Large intestine (tissue), 3 donors: Measurements from ENCODE around the gene ST7L. TPM values are rescaled to one million over a fixed set of nuclear protein-coding genes. Genes with fewer than 3 reads are reported as not detected.

ENCODE experiments used
- DNase-seq, 2 donors: peaks; one replicate each; pipeline versions ENCODE4 v3.0.0 to v3.0.0-alpha.2; 2013
- H3K27ac ChIP-seq: one replicate; pipeline ENCODE4 v1.5.1; 2013; ENCODE audit warnings: low read length
- H3K27me3 ChIP-seq: 2 replicates; pipeline ENCODE4 v1.6.1; 2013; ENCODE audit warnings: low read length; ENCODE audit not compliant: control insufficient read depth, insufficient read depth
- H3K36me3 ChIP-seq: 2 replicates; pipeline ENCODE4 v1.6.1; 2013; ENCODE audit warnings: low read length; ENCODE audit not compliant: control insufficient read depth, insufficient read depth
- H3K4me1 ChIP-seq: one replicate; pipeline ENCODE4 v1.6.1; 2013; ENCODE audit warnings: low read length; ENCODE audit not compliant: control insufficient read depth, insufficient read depth
- H3K4me3 ChIP-seq: one replicate; pipeline ENCODE4 v1.5.1; 2013; ENCODE audit warnings: low read length
- H3K9me3 ChIP-seq: one replicate; pipeline ENCODE4 v1.6.1; 2013; ENCODE audit warnings: mild to moderate bottlenecking, low read depth, low read length, moderate library complexity; ENCODE audit not compliant: control insufficient read depth
- WGBS: methylation state at CpG from one replicate; pipeline ENCODE4 v1.1.5; 2013; ENCODE audit warnings: low lambda C conversion rate; ENCODE audit not compliant: insufficient coverage; 5-methylcytosine and 5-hydroxymethylcytosine counted together
- polyA plus RNA-seq: library from polyadenylated mRNA; unstranded; fragments of 120-200 nt; gene quantifications from one replicate; pipeline ENCODE4 v1.2.1, GENCODE V29; 2013

Gene ST7L
- polyA plus RNA-seq, 1 donor, result 18.4 TPM

DNA sequence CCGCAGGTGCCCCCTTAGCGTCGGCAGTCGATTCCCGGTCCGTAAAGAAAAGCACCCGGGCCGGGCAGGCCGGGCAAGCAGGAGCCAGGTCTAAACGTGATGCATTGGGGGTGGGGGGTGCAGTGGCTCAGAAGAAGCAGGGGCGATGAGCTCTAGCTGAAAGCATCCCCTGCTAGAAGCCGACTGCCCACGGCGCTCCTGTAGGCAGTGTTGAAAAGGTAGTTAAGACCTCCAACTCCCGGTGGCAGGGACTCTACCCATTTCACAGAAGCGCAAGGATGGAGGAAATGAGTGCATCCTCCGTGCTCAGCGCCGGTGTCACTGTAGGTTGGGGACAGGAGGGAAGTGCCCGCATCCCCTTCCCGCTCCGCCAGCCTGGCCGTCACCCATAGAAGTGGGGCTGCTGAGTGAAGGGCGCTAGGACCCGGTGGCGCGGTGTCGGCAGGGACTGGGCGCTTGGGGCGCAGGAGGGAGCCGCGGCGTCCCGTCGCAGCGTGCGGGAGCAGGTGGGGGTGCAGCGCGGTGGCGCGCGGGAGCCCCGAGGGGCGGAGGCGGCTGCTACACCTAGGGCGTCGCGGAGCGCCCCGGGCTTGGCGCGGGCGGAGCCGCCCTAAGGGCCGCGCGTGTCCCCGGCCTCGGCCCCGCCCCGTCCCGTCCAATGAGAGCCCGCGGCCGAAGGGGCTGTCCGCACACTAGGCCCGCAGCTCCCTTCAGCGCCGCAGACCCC lies 110.5 kb downstream of the ST7L start, which contains the start of gene WNT2B:
TSS of gene WNT2B (plus strand) at position 688 of the 727 bp plus-strand sequence. CDS start 298 bp downstream, outside the sequence.
- H3K27ac ChIP-seq, result no peak within 1 kb of the TSS
- H3K36me3 ChIP-seq, result no peaks in the 10 kb centered on the region
- peaks cover 5% of the 10 kb centered on the region for H3K9me3 ChIP-seq
- peak in 1 of 2 donors; percentile 54 for DNase-seq
- peaks cover 64% of the 10 kb centered on the region for H3K27me3 ChIP-seq
- H3K4me1 ChIP-seq, result peaks cover 14% of the 10 kb centered on the region
- peak within 1 kb of the TSS; percentile 41 for H3K4me3 ChIP-seq
- no CpG with 5 or more reads among the region's 69 CpGs for WGBS

GRCh38 chr1:112507921-112508277 lies 111.0 kb downstream of the ST7L start:
- H3K4me3 ChIP-seq, result peak overlapping the region; percentile 32
- DNase-seq, result no peak
- H3K36me3 ChIP-seq, result no peaks in the 10 kb centered on the region
- WGBS, result no CpG with 5 or more reads among the region's 15 CpGs
- H3K27me3 ChIP-seq, result peaks cover 69% of the 10 kb centered on the region
- H3K9me3 ChIP-seq, result peaks cover 5% of the 10 kb centered on the region
- no peak overlapping the region for H3K27ac ChIP-seq
- peaks cover 14% of the 10 kb centered on the region for H3K4me1 ChIP-seq

- Histone ChIP-seq H3K27ac (no peak overlapping the region), H3K4me3 (no peak overlapping the region), H3K9me3 (peaks cover 5% of the 10 kb centered on the region), H3K4me1 (peaks cover 14% of the 10 kb centered on the region), H3K27me3 (peaks cover 72% of the 10 kb centered on the region), H3K36me3 (no peaks in the 10 kb centered on the region)
- no peak for DNase-seq
- no CpG with 5 or more reads among the region's 9 CpGs for WGBS
Observed at GRCh38 chr1:112507336-112507735, 111.6 kb downstream of the ST7L start.

DNA sequence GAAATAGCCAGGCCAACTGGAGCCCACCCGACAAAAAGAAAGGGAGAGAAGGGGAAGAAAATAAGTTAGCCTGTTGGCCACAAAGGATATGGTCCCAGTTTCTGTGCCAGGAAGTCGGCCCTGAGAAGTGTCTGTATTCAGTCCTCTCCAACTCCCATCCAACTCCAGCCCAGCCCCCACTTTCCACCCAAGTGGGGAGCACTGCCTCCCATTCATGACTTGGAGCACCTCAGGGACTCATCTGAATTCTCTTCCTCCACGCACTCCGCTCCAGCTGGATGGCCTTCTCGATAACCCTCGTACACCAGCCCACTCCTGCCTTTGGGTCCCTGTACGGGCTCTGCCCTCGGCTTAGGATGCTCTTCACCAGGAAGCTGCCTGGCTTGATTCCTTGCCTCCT lies 112.2 kb downstream of the ST7L start:
- no peaks in the 10 kb centered on the region for H3K36me3 ChIP-seq
- no peak overlapping the region for H3K27ac ChIP-seq
- H3K4me1 ChIP-seq, result peaks cover 14% of the 10 kb centered on the region
- no peak overlapping the region for H3K4me3 ChIP-seq
- peaks cover 74% of the 10 kb centered on the region for H3K27me3 ChIP-seq
- H3K9me3 ChIP-seq, result peaks cover 5% of the 10 kb centered on the region
- no peak for DNase-seq
- WGBS, result 82% methylated on average over 5 of the region's 8 CpGs

GRCh38 chr1:112506306-112506705 lies 112.6 kb downstream of the ST7L start:
- Histone ChIP-seq H3K27me3 (peaks cover 73% of the 10 kb centered on the region), H3K4me1 (peaks cover 17% of the 10 kb centered on the region), H3K27ac (no peak overlapping the region), H3K9me3 (peaks cover 5% of the 10 kb centered on the region), H3K4me3 (no peak overlapping the region), H3K36me3 (no peaks in the 10 kb centered on the region)
- no peak for DNase-seq
- WGBS, result no CpG with 5 or more reads among the region's 2 CpGs

DNA sequence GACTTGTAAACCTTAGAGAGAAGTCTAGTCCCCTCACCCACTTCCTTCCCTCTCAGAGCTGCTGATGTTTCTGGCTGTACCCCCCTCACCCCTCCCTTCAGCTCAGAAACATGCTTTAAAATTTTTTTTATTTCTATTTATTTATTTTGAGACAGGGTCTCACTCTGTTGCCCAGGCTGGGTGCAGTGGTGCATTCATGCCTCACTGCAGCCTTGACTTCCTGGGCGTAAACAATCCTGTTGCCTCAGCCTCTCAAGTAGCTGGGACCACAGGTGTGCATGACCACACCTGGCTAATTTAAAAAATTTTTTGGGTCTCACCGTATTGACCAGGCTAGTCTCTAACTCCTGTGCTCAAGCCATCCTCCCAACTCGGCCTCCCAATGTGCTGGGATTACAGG lies 113.1 kb downstream of the ST7L start:
- no CpG with 5 or more reads among the region's 3 CpGs for WGBS
- no peak overlapping the region for H3K27ac ChIP-seq
- peaks cover 73% of the 10 kb centered on the region for H3K27me3 ChIP-seq
- no peak for DNase-seq
- peaks cover 17% of the 10 kb centered on the region for H3K4me1 ChIP-seq
- no peaks in the 10 kb centered on the region for H3K36me3 ChIP-seq
- no peak overlapping the region for H3K4me3 ChIP-seq
- peaks cover 5% of the 10 kb centered on the region for H3K9me3 ChIP-seq

DNA sequence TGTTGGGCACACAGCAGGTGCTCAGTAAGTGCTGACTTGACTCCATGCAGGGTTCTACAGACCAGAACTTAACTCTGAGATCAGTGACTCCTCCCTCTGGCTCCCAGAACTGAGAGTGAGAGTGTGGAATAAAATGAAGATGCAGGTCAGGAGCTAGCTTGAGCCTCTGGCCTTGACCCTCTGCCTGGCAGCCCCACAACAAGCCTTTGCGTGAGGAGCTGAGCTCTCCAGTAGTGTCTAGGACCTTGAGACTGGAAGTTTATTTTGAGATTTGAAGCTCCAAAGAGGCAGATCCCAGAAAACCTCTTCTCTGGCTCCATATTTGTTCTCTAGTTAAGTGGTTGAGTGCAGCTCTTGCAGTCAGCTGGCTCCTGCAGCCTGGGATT lies 113.5 kb downstream of the ST7L start:
- Histone ChIP-seq H3K36me3 (no peaks in the 10 kb centered on the region), H3K27me3 (peaks cover 72% of the 10 kb centered on the region), H3K9me3 (peaks cover 5% of the 10 kb centered on the region), H3K4me3 (no peak overlapping the region), H3K27ac (no peak overlapping the region), H3K4me1 (peaks cover 17% of the 10 kb centered on the region)
- WGBS, result no CpG with 5 or more reads among the region's 1 CpG
- no peak for DNase-seq

GRCh38 chr1:112504661-112505399 lies 114.1 kb downstream of the ST7L start:
- Histone ChIP-seq H3K27ac (no peak overlapping the region), H3K36me3 (no peaks in the 10 kb centered on the region), H3K4me1 (peaks cover 17% of the 10 kb centered on the region), H3K9me3 (peaks cover 5% of the 10 kb centered on the region), H3K4me3 (no peak overlapping the region), H3K27me3 (peaks cover 67% of the 10 kb centered on the region)
- DNase-seq, result no peak
- WGBS, result no CpG with 5 or more reads among the region's 6 CpGs

- Histone ChIP-seq H3K27me3 (peaks cover 61% of the 10 kb centered on the region), H3K9me3 (peaks cover 5% of the 10 kb centered on the region), H3K27ac (no peak overlapping the region), H3K4me3 (no peak overlapping the region), H3K4me1 (peaks cover 17% of the 10 kb centered on the region), H3K36me3 (no peaks in the 10 kb centered on the region)
- no peak for DNase-seq
- WGBS, result 60% methylated on average over 2 of the region's 11 CpGs
Observed at GRCh38 chr1:112504001-112504660, 114.8 kb downstream of the ST7L start.

GRCh38 chr1:112502826-112503225 lies 116.1 kb downstream of the ST7L start:
- no peak for DNase-seq
- no peaks in the 10 kb centered on the region for H3K9me3 ChIP-seq
- H3K4me1 ChIP-seq, result peaks cover 10% of the 10 kb centered on the region
- no peak overlapping the region for H3K4me3 ChIP-seq
- WGBS, result no CpG with 5 or more reads among the region's 2 CpGs
- H3K27me3 ChIP-seq, result peaks cover 49% of the 10 kb centered on the region
- no peaks in the 10 kb centered on the region for H3K36me3 ChIP-seq
- H3K27ac ChIP-seq, result no peak overlapping the region
